Activated effector memory CD4-positive, alpha-beta T cell treated with anti-CD3 and anti-CD28 coated beads, Interleukin-2, amount 50 U/mL, for 16 hours (primary cell): Measurements from ENCODE around the gene TIMM22.

Experiments
- DNase-seq: peaks from one replicate; pipeline ENCODE4 v3.0.0-alpha.2; 2020

Gene TIMM22

DNA sequence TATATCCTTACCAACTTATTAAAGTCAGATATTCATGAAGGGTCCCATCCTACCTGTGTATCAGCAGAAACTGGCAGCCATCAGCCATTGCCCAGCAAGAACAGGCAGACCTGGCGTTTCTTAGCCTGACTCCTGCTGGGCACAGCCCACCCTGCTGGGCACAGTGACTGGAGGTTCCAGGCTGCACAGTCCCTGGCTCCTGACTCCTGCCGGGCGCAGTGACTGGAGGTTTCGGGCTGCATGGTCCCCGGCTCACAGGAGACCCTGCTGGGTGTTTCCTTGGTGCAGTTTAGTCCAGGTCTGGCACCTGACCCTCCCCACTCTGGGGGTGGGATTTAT is 6.7 kb downstream of the TIMM22 start:
- DNase-seq = no peak

GRCh38 chr17:1003972-1004768 is 7.2 kb downstream of the TIMM22 start:
- DNase-seq = no peak

DNA sequence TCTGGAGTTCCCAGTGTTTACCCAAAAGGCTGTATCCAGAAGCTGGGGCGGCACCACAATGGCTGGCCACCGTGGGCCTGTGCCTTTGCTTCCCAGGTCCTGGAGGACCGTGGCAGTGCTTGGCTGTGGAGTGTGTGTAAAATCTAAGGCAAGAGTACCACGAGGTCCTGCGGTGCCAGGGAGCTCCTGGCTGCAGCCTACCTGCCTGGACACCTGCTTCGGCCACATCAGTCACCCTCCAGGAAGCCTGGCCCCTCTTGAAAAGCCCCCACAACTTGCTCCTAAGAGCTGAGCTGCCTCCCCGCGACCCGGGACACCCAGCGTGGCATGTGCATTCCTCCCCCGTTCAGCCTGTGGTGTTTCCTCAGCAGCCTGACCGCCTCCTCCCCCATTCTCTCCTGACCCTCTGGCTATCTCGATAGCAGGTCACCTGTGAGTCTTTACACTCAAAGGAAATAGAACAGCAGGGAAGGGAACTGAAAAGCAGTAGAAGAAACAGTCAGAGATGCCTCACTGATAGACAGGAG is 7.9 kb downstream of the TIMM22 start:
- no peak for DNase-seq

DNA sequence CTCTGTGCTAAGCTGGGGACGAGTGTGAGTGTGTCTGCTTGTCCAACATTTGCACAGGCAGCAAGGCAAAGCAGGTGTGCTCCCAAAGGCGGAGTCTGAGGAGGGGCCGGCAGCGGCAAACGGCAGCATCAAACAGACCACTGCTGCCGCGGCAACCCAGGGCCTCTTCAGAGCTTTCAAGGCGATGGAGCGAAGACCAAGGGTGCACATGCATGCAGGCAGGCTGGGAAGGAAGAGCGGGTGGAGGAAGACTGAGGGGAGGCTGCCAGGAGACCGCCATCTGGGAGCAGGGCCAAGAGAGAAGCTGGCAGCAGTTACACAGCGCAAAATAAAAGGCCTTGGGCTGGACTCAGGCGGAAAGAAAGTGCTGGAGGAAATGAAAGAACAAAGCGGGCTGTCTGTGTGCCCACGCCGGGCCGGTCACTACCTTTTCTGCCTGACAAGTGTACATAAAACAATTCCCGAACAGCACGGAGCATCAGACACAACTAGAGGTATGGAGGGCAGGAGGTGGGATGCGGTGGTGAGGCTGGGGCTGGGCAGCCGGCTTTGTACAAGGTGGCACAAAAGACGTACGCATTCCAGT is 8.5 kb downstream of the TIMM22 start:
- DNase-seq = no peak

GRCh38 chr17:1006054-1006453 is 9.1 kb downstream of the TIMM22 start:
- no peak for DNase-seq

DNA sequence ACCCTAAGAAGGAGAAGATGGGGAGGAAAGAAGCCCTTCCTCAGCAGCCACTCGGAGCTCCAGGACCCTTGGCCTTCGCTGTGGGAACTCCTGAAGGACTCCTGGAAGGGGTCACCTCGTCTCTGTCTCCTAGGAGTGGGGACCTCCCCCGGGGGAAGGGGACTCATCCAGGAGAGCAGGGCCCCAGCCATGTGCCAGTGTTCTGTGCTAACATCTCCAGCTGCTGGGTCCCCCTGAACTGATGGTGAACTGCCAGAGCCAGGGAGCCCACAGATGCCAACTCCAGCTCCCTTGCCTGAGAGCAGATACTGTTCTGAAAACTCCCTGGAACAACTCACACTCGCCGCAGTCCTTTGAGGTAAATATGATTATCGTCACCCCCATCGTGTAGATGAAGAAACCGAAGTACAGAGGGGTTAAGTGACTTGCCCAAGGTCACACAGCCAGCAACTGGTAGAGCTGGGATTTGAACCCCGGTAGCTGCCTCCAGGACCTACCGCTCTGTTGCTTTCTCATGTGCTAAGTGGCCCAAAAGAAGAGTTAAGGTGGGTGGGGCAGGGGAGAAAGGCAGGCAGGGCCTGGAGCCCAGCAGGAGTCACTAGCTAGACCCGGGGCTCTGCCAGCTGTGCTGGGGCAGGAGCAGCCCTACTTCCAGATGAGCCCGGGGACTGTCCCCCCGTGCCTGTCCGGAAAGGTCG is 10.5 kb downstream of the TIMM22 start:
- DNase-seq = no peak

DNA sequence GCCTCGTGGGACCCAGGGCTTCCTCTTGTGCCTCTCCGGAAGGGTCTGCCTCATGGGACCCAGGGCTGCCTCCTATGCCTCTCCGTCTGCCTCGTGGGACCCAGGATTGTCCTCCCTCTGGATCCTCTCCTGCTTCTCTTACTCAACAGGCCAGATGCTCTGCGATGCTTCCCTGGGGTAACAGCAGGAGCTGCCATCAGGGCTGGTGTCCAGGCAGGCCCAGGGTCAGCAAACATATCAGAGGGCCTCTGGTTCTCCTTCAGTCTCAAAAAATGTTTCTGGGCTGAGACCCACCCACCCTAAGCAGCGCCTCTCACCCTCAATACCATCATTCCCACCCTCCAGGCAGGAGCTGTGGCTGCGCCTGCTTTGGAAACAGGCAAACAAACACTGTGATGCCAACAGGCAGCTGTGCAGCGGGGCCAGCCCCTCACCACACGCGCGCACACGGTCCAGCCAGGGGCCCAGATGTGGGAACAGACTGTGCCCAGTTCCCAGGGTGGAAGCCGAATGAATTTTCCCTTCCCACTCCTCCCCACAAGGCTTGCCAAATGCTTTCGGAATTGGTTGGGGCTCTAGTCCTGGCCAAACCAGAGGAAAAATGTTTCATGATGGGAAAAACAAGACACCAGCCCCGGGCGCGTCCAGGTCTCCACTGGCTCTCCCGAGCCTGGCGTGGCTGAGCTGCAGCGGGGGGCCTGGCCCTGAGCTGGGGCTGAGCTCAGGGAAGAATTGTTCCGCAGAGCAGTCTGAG is 11.3 kb downstream of the TIMM22 start:
- DNase-seq = no peak

DNA sequence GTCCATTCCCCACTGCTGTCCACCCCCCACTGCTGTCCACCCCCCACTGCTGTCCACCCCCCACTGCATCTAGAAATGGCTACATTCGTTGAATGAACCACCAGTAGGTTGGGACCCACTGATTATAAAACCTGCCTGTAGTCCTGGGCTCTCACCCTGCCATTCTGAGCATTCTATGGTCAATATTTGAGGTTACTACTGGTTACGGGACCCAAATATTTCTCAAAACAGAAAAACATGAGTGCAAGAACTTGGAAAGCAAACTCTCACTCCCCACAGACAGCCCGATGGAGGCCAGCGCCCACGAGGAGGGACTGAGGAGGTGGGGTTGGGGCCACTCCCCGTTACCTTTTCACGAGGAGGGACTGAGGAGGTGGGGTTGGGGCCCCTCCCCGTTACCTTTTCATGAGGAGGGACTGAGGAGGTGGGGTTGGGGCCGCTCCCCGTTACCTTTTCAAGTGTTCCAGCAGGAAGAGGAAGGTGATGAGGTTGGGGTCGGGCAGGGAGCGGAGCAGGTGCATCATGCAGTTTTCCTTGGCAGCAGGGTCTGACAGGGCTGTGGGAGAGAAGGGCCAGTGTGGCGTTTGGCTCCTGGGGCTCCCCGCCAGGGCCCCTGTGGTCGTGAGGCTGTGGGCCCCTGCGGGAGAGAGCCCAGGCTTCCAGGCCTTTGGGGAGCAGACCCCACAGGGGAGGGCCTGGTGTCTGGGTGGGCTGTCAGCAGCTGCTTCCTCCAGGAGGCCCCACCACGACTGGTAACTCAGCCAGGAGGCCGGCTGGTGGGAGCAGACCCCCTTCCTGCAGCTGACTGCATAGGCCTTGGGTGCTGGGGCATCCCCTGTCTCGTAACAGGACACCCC is 12.5 kb downstream of the TIMM22 start:
- no peak for DNase-seq

GRCh38 chr17:1010086-1010450 is 13.1 kb downstream of the TIMM22 start:
- DNase-seq = no peak

- DNase-seq = no peak
Observed at GRCh38 chr17:1010586-1010985, 13.7 kb downstream of the TIMM22 start.

DNA sequence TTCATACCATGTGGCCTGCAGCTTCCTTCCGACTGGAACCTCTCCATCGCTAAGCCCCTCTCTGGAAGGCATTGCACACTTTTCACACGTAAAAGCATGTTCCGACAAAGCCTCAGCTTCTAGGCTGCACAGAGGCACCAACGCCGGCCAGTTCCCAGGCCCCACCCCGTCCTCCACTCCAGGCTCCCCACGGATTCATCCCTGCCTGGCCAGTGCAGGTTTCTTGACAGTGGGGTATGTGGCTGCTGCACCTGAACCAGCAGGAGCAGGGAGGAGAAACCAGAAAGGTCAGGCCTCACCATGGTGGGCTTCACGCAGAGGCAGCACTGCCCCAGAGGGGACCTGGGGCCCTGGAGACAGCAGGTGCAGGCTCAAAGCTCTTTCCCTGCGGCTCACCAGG is 14.2 kb downstream of the TIMM22 start:
- no peak for DNase-seq

DNA sequence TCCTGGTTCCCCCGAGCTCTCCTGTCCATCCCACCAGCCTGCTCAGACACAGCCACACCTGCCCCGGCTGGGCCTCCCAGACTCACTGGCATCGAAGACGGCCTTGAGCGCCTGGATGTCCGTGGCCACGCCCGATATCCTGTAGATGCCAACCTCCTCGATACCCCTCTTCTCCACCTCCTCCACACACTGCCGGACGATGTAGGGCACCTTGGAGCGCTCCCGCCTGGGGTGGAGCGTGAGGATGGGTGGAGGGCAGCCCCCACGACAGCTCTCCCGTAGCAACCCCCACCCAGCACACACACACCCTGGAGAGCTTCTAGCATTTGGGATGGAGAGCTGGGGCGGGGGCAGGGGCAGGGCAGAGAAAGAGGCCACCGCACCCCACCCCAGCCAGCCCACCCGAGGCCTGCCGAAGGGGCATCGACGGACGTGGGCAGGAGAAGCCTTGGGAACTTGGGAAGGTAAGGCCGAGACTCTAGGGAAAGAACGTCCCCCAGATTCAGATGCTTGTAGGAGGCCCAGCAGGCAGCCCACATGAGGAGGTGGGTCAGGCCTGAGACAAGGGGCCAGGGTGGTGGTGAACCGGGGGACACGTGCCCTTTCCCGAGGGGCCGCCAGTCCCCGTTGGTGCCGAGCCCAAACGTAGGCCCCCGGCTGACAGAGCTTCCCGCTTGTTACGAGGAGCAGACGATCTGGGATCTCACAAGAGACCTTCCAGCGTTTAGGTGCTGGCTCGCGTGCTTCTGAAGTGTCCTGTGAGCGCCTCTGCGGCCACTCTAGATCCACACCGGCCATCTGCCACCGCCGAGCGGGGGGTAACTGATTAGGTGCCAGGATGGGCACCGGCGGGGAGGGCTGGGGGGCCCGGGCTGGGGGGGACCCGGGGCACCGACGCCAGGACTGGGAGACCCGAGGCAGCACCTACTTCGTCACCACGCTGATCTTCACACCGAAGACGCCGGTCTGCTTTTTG is 15.1 kb downstream of the TIMM22 start:
- DNase-seq = no peak

- DNase-seq = no peak
Observed at GRCh38 chr17:1012823-1013728, 16.1 kb downstream of the TIMM22 start.

DNA sequence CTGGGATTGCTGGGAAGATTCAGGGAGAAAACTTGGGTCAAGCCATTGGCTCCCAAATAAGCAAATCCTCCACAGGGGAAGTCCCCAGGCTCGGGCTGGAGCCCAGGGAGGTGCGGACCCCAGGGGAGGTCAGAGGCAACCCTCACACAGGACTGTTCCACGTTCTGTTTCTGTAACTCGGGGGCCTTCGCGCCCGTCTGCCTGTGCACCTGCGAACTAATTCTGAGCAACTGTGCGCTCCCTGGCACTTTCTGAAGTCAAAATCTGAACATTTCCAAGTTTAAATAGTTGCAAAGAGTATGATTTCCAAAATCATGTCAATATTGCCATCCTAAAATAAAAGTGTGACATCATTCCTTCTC is 16.8 kb downstream of the TIMM22 start:
- DNase-seq = no peak

GRCh38 chr17:1018547-1018946 is 21.6 kb downstream of the TIMM22 start:
- no peak for DNase-seq

DNA sequence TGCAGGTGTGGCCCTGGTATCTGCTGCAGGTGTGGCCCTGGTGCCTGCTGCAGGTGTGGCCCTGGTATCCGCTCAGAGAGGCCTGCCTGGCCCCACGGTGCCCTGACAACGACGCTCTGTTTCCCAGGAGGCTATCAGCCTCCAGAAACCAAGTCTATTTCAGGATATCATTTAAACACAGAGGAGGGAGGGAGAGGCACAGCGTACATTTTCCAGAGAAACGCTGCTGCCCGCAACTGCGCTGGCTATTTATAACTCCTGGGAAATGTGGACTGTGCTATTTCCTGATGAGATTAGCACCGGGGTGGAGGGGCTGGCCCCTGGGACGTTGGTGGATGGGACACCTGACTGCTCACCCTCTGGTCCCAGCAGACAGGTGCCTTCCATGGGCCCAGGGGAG is 22.5 kb downstream of the TIMM22 start:
- no peak for DNase-seq

DNA sequence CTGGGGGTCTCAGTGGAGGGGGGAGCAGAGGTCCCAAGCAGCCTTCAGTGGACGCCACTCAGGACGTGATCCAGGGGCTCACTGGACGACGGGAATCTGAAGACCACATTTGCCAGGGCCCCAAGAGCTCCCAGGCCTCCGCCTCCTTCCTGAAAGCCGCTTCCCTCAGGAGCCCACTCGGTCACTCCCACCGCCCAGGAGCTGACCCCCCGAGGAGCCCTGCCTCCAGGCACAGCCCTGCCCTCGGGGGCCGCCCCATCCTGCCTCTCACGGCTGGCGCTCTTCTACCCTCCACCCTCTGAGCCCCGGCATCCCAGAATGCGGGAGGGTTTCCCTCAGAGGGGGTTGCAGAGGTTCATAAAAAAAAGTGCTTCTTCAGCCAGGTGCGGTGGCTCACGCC is 24.2 kb downstream of the TIMM22 start:
- DNase-seq = no peak

DNA sequence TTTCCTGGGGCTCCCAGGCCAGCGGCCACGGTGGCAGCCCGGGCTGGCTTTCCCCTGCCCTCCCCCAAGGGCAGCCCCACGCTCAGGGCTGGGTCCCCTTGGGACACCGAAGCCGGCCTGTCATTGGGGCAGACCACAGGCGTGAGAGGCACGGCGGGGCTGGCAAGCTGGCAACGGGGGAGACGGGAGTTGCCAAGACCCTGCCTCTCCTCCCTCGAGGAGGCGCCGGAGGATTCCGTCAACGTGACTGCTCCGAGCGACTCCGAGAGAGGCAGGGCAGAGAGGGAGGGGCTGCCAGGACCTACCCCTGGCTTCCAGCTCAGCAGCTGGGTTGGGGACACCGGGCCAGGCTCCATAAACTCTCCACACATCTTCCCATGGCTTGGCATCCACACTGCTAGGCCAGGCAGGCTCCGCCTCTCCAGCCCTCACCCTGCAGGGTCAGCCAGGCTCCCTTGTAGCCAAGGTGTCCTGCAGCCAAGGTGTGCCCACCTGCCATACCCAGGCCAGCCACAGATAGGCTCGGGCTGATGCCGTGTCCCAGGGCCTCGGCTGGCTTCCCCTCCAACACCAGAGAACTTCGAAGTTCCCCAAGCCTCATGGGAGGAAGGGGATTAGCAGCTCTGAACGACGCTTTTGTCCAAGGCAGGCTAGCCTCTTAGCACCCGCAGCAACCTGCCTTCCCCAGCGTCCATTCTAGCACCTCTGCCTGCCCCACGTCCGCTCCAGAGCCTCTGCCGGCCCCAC is 25.5 kb downstream of the TIMM22 start:
- DNase-seq = no peak

GRCh38 chr17:1024076-1024475 is 27.1 kb downstream of the TIMM22 start:
- DNase-seq = no peak
